ENCODE measurements around the gene AAMP.

AAMP gene

GRCh38 chr2:218257390-218257981 is 12.5 kb downstream of the AAMP start:
- DNase-seq, result peak; percentile 40

- no peak for DNase-seq
Measured at GRCh38 chr2:218256612-218257350, 13.2 kb downstream of the AAMP start.

- DNase-seq, result peak; percentile 22
Measured at GRCh38 chr2:218255446-218255845, 14.5 kb downstream of the AAMP start.

- no peak for DNase-seq
Measured at GRCh38 chr2:218253232-218253625, 16.7 kb downstream of the AAMP start.

GRCh38 chr2:218252509-218253231 is 17.3 kb downstream of the AAMP start:
- no peak for DNase-seq

GRCh38 chr2:218249691-218250090 is 20.2 kb downstream of the AAMP start:
- no peak for DNase-seq

- no peak for DNase-seq
Measured at GRCh38 chr2:218245214-218245613, 24.7 kb downstream of the AAMP start.

- no peak for DNase-seq
Measured at GRCh38 chr2:218244665-218245064, 25.3 kb downstream of the AAMP start.

GRCh38 chr2:218244204-218244603 is 25.7 kb downstream of the AAMP start:
- no peak for DNase-seq

- no peak for DNase-seq
Measured at GRCh38 chr2:218238887-218239286, 31.1 kb downstream of the AAMP start.

- no peak for DNase-seq
Measured at GRCh38 chr2:218236829-218237228, 33.1 kb downstream of the AAMP start.

GRCh38 chr2:218235017-218235416 is 34.9 kb downstream of the AAMP start:
- DNase-seq, result no peak

- DNase-seq, result no peak
Measured at GRCh38 chr2:218234521-218234920, 35.4 kb downstream of the AAMP start.

- DNase-seq, result no peak
Measured at GRCh38 chr2:218233543-218233942, 36.4 kb downstream of the AAMP start.

- peak; percentile 31 for DNase-seq
Measured at GRCh38 chr2:218230882-218231281, 39.1 kb downstream of the AAMP start.

- DNase-seq, result peak; percentile 46
Measured at GRCh38 chr2:218229851-218230250, 40.1 kb downstream of the AAMP start.

- peak; percentile 88 for DNase-seq
Measured at GRCh38 chr2:218229239-218229638, 40.7 kb downstream of the AAMP start.

GRCh38 chr2:218228366-218229090 is 41.4 kb downstream of the AAMP start:
- no peak for DNase-seq

- DNase-seq, result no peak
Measured at GRCh38 chr2:218226903-218227302, 43.0 kb downstream of the AAMP start.

- no peak for DNase-seq
Measured at GRCh38 chr2:218224186-218224585, 45.8 kb downstream of the AAMP start.

- no peak for DNase-seq
Measured at GRCh38 chr2:218223046-218223445, 46.9 kb downstream of the AAMP start.

GRCh38 chr2:218221000-218221399 is 48.9 kb downstream of the AAMP start:
- DNase-seq, result no peak

- DNase-seq, result no peak
Measured at GRCh38 chr2:218219934-218220333, 50.0 kb downstream of the AAMP start.
